Fibroblast of lung (primary cell): ENCODE measurements around the gene TC2N. TPM values are rescaled to one million over a fixed set of nuclear protein-coding genes. Genes with fewer than 3 reads are reported as not detected.
"Not testable (repeated sequence)": the region's sequence is repeated elsewhere in the genome, so short reads cannot be mapped to it uniquely, and the experiment has no call there.

Experiments
- DNase-seq, 2 donors: peaks; one replicate each; pipeline versions ENCODE4 v3.0.0 to v3.0.0-alpha.2; 2010; ENCODE audit warnings: low read depth in 2 of 2
- H2AFZ ChIP-seq: 2 replicates; pipeline ENCODE4 v1.5.1; 2012; ENCODE audit warnings: low read length, control low read depth, inconsistent platforms
- H3K27ac ChIP-seq: 2 replicates; pipeline ENCODE4 v1.5.1; 2011; ENCODE audit warnings: low read length, control low read depth; ENCODE audit not compliant: insufficient read depth
- H3K27me3 ChIP-seq: 2 replicates; pipeline ENCODE4 v1.5.1; 2011; ENCODE audit warnings: mild to moderate bottlenecking, low read length; ENCODE audit not compliant: control insufficient read depth, insufficient read depth
- H3K36me3 ChIP-seq: 2 replicates; pipeline ENCODE4 v1.5.1; 2011; ENCODE audit warnings: low read length; ENCODE audit not compliant: control insufficient read depth, insufficient read depth
- H3K4me1 ChIP-seq: 2 replicates; pipeline ENCODE4 v1.5.1; 2011; ENCODE audit warnings: low read length; ENCODE audit not compliant: control insufficient read depth, insufficient read depth; ENCODE audit errors: extremely low read depth
- H3K4me2 ChIP-seq: 2 replicates; pipeline ENCODE4 v1.5.1; 2011; ENCODE audit warnings: low read length, control low read depth; ENCODE audit not compliant: insufficient read depth; ENCODE audit errors: extremely low read depth
- H3K4me3 ChIP-seq, 4 experiments: fragments of 200-600 bp in 1 of 4; sonication (generic) in 1 of 4; replicated peaks in 1 of 4; 2 replicates each; pipeline ENCODE4 v1.5.1; 2011 to 2016; ENCODE audit warnings: low read length in 4 of 4, low read depth in 3 of 4, mild to moderate bottlenecking in 3 of 4, control low read depth in 2 of 4, inconsistent platforms in 1 of 4, mixed read lengths in 1 of 4; ENCODE audit not compliant: insufficient read depth in 1 of 4; ENCODE audit errors: control extremely low read depth in 1 of 4
- H3K79me2 ChIP-seq: 2 replicates; pipeline ENCODE4 v1.5.1; 2012; ENCODE audit warnings: mild to moderate bottlenecking, low read length, inconsistent platforms; ENCODE audit not compliant: control insufficient read depth, insufficient read depth
- H3K9ac ChIP-seq: 2 replicates; pipeline ENCODE4 v1.5.1; 2011; ENCODE audit warnings: mild to moderate bottlenecking, low read length, control low read depth; ENCODE audit not compliant: insufficient read depth
- H3K9me3 ChIP-seq: 2 replicates; pipeline ENCODE4 v1.5.1; 2012; ENCODE audit warnings: low read depth, low read length; ENCODE audit not compliant: control insufficient read depth, insufficient read depth
- H4K20me1 ChIP-seq: 2 replicates; pipeline ENCODE4 v1.5.1; 2011; ENCODE audit warnings: low read length; ENCODE audit not compliant: control insufficient read depth, insufficient read depth; ENCODE audit errors: extremely low read depth
- EZH2 ChIP-seq: IDR thresholded peaks from 2 replicates; pipeline ENCODE4 v1.5.1; 2012; ENCODE audit warnings: low read length, control low read depth, mild to moderate bottlenecking; ENCODE audit errors: missing control alignments
- polyA plus RNA-seq, 2 donors: library from polyadenylated mRNA; depleted of rRNA in 1 of 2; stranded (reverse) in 1 of 2; unstranded in 1 of 2; fragments of >200 nt; gene quantifications; 2 replicates each; pipeline ENCODE4 v1.2.1, GENCODE V29; 2011 to 2012; ENCODE audit warnings: missing spikeins in 1 of 2
- total RNA-seq: library from RNA; depleted of rRNA; stranded (reverse); fragments of >200 nt; gene quantifications from 2 replicates; pipeline ENCODE4 v1.2.1, GENCODE V29; 2014
- TF ChIP-seq, protein P1 (sequence below), 2 donors: IDR thresholded peaks in 1 of 2; conservative IDR thresholded peaks in 1 of 2; 1 replicate in 1 of 2; 2 replicates in 1 of 2; pipeline ENCODE4 v1.5.1; 2011 to 2012; ENCODE audit warnings: low read length in 2 of 2, control low read depth in 1 of 2, inconsistent platforms in 1 of 2, low read depth in 1 of 2, mild to moderate bottlenecking in 1 of 2

TC2N gene
- total and polyA plus RNA-seq, 2 donors (not counting 1 experiment from before 2014, with no cell fraction given): 0.19 to 0.83 TPM

DNA sequence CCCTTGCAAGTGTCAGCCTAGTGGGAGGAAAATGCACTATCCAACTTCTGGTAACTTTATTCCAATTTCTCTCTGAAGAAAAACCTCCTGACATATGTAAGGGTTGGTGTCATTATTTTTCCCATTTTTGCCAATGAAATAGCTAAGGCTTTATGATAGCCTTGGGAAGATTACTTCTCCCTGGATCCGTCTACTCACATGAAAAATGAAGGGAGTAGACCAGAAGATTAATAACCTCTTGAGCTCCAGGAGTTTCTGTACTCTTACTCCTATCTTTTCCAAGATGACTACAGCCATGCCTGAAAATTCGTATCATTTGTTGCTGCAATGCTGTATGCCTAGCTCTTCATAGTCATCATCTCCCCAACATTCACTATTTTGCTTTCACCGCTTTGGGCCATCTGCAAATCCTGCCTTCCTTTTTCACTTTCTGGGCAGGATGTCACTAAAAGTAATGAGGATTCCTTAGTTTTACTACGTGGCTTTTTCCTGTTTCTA, 18.8 kb downstream of the TC2N start:
- H2AFZ ChIP-seq: no peak overlapping the region
- H3K9me3 ChIP-seq: no peaks in the 10 kb centered on the region
- TF ChIP-seq, protein P1, sequence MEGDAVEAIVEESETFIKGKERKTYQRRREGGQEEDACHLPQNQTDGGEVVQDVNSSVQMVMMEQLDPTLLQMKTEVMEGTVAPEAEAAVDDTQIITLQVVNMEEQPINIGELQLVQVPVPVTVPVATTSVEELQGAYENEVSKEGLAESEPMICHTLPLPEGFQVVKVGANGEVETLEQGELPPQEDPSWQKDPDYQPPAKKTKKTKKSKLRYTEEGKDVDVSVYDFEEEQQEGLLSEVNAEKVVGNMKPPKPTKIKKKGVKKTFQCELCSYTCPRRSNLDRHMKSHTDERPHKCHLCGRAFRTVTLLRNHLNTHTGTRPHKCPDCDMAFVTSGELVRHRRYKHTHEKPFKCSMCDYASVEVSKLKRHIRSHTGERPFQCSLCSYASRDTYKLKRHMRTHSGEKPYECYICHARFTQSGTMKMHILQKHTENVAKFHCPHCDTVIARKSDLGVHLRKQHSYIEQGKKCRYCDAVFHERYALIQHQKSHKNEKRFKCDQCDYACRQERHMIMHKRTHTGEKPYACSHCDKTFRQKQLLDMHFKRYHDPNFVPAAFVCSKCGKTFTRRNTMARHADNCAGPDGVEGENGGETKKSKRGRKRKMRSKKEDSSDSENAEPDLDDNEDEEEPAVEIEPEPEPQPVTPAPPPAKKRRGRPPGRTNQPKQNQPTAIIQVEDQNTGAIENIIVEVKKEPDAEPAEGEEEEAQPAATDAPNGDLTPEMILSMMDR (conservative IDR thresholded peaks at IDR 0.05 in 1 of 2, IDR thresholded peaks at IDR 0.05 in 1 of 2; ENCODE audit: low read depth in 1 of 2, low read length in 2 of 2): no peak
- TF ChIP-seq EZH2: no peak
- H3K36me3 ChIP-seq: no peaks in the 10 kb centered on the region
- DNase-seq: no peak
- no peaks in the 10 kb centered on the region for H4K20me1 ChIP-seq
- H3K79me2 ChIP-seq: no peaks in the 10 kb centered on the region
- H3K27me3 ChIP-seq: no peaks in the 10 kb centered on the region
- no peaks in the 10 kb centered on the region for H3K4me1 ChIP-seq
- H3K27ac ChIP-seq: no peak overlapping the region
- H3K9ac ChIP-seq: no peak overlapping the region
- no peak overlapping the region for H3K4me2 ChIP-seq
- no peak overlapping the region for H3K4me3 ChIP-seq

DNA sequence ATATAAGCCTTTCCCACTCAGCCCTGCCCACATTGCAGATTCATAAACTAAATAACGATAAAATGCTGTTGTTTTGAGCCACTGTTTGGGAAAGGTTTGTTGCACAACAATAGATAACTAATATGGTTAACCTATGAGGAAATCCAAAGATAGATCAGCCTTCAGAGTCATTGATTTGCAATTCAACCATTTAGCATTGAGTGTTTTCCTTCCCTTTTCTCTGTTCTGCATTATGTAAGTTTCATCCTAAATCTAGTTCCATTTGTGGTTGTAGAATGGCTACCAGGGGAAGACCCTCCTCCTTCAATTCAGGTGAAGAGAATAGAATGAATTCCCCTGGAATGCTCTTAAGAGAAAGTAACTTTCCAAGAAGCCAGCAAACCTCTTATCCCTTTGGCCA, 19.6 kb downstream of the TC2N start:
- no peak overlapping the region for H3K4me3 ChIP-seq
- H3K36me3 ChIP-seq: no peaks in the 10 kb centered on the region
- no peak for DNase-seq
- H2AFZ ChIP-seq: no peak overlapping the region
- no peaks in the 10 kb centered on the region for H3K27me3 ChIP-seq
- TF ChIP-seq, protein P1 (conservative IDR thresholded peaks at IDR 0.05 in 1 of 2, IDR thresholded peaks at IDR 0.05 in 1 of 2; ENCODE audit: low read depth in 1 of 2, low read length in 2 of 2): no peak
- TF ChIP-seq EZH2: no peak
- no peak overlapping the region for H3K4me2 ChIP-seq
- no peak overlapping the region for H3K9ac ChIP-seq
- no peaks in the 10 kb centered on the region for H3K4me1 ChIP-seq
- no peak overlapping the region for H3K27ac ChIP-seq
- no peaks in the 10 kb centered on the region for H4K20me1 ChIP-seq
- no peaks in the 10 kb centered on the region for H3K9me3 ChIP-seq
- H3K79me2 ChIP-seq: no peaks in the 10 kb centered on the region

DNA sequence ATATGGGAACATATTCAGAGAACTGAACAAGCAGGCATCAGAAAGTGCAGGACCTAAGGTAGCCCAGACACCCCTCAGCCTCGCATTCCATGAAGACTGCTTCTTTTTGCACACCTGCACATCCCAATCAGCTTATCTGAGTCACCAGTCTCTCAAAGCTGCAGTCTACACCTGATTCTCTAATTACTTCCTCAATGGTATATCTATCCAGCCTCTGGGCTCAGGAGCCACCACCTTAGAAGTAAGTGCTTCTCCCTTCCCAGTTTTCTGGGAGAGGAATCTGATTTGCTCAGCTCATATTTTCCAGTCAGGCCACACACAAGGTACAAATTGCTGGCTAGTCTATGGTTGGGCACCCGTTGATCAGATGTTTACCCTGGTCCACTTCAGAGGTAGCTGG, 21.7 kb downstream of the TC2N start:
- no peak for DNase-seq
- no peak overlapping the region for H3K4me3 ChIP-seq
- H2AFZ ChIP-seq: no peak overlapping the region
- H3K9me3 ChIP-seq: no peaks in the 10 kb centered on the region
- TF ChIP-seq, protein P1 (conservative IDR thresholded peaks at IDR 0.05 in 1 of 2, IDR thresholded peaks at IDR 0.05 in 1 of 2; ENCODE audit: low read depth in 1 of 2, low read length in 2 of 2): no peak
- no peak for TF ChIP-seq EZH2
- no peak overlapping the region for H3K4me2 ChIP-seq
- no peaks in the 10 kb centered on the region for H3K27me3 ChIP-seq
- no peak overlapping the region for H3K9ac ChIP-seq
- no peaks in the 10 kb centered on the region for H4K20me1 ChIP-seq
- H3K4me1 ChIP-seq: no peaks in the 10 kb centered on the region
- no peaks in the 10 kb centered on the region for H3K36me3 ChIP-seq
- H3K27ac ChIP-seq: no peak overlapping the region
- no peaks in the 10 kb centered on the region for H3K79me2 ChIP-seq

DNA sequence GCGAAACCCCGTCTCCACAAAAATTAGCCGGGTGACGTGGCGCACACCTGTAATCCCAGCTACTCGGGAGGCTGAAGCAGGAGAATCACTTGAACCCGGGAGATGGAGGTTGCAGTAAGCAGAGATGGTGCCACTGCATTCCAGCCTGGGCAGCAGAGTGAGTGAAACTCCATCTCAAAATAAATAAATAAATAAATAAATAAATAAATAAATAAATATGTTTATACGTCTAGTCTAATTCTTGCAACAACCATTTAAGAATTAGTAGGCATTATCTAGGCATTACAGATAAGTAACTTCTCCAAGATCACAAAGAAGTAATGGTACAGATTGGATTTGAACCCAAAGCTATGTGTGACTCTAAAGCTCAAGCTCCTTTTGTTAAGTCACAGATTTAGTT, 22.3 kb downstream of the TC2N start:
- H3K79me2 ChIP-seq, H3K27me3 ChIP-seq, H2AFZ ChIP-seq, H3K36me3 ChIP-seq, H3K27ac ChIP-seq, H4K20me1 ChIP-seq, H3K4me2 ChIP-seq, H3K9ac ChIP-seq, H3K4me1 ChIP-seq, H3K9me3 ChIP-seq, DNase-seq, H3K4me3 ChIP-seq: not testable (repeated sequence)
